Ishikawa (cell line): Measurements from ENCODE around the gene SHISAL1.
A peak's percentile ranks its signal among the peaks of the same experiment; 100 is the strongest.

Experiments used
- CEBPB ChIP-seq: IDR thresholded peaks from 2 replicates; pipeline ENCODE4 v1.6.1; 2012
- CREB1 ChIP-seq: IDR thresholded peaks from 2 replicates; pipeline ENCODE4 v1.6.1; 2012; ENCODE audit warnings: low read depth
- EGR1 ChIP-seq: IDR thresholded peaks from 2 replicates; pipeline ENCODE4 v1.6.1; 2012
- EP300 ChIP-seq: IDR thresholded peaks from 2 replicates; pipeline ENCODE4 v1.6.1; 2012; ENCODE audit warnings: borderline replicate concordance
- FOXM1 ChIP-seq: IDR thresholded peaks from 2 replicates; pipeline ENCODE4 v1.6.1; 2012; ENCODE audit warnings: low read depth, borderline replicate concordance
- NFIC ChIP-seq: IDR thresholded peaks from 2 replicates; pipeline ENCODE4 v1.6.1; 2012
- RAD21 ChIP-seq: IDR thresholded peaks from 2 replicates; pipeline ENCODE4 v1.6.1; 2012; ENCODE audit warnings: low read depth
- TAF1 ChIP-seq: IDR thresholded peaks from 2 replicates; pipeline ENCODE4 v1.6.1; 2012; ENCODE audit warnings: low read depth, mild to moderate bottlenecking
- TCF12 ChIP-seq: IDR thresholded peaks from 2 replicates; pipeline ENCODE4 v1.6.1; 2012; ENCODE audit warnings: low read depth
- TEAD4 ChIP-seq: IDR thresholded peaks from 2 replicates; pipeline ENCODE4 v1.6.1; 2012
- YY1 ChIP-seq: IDR thresholded peaks from 2 replicates; pipeline ENCODE4 v1.6.1; 2012; ENCODE audit warnings: low read depth
- ZBTB7A ChIP-seq: IDR thresholded peaks from 2 replicates; pipeline ENCODE4 v1.6.1; 2012; ENCODE audit warnings: low read depth
- TF ChIP-seq, protein P1 (sequence below): IDR thresholded peaks from 2 replicates; pipeline ENCODE4 v1.6.1; 2012
- TF ChIP-seq, protein P2 (sequence below): IDR thresholded peaks from 2 replicates; pipeline ENCODE4 v1.6.1; 2012
- TF ChIP-seq, protein P3 (sequence below): IDR thresholded peaks from 2 replicates; pipeline ENCODE4 v1.6.1; 2012; ENCODE audit warnings: low read depth, mild to moderate bottlenecking

SHISAL1 gene

DNA sequence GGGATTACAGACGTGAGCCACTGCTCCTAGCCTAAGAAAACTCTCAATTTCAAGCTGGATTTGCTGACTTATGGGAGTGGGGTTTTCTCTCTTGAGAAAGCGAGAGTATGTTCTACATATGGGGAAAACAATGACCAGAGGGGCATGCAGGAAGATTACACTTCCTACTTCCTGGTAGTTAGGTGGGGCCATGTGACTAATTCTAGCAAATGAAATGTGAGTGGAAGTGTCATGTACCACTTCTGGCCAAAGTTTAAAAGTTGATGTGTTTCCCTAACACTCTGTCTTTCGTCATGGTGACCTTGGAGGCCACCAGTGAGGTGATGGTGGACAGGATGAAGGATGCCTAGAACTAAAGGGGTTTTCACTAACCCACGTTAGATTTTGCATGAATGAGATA, 81.5 kb downstream of the SHISAL1 start:
- TF ChIP-seq, protein P1, sequence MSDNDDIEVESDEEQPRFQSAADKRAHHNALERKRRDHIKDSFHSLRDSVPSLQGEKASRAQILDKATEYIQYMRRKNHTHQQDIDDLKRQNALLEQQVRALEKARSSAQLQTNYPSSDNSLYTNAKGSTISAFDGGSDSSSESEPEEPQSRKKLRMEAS: no peak
- TF ChIP-seq, protein P2, sequence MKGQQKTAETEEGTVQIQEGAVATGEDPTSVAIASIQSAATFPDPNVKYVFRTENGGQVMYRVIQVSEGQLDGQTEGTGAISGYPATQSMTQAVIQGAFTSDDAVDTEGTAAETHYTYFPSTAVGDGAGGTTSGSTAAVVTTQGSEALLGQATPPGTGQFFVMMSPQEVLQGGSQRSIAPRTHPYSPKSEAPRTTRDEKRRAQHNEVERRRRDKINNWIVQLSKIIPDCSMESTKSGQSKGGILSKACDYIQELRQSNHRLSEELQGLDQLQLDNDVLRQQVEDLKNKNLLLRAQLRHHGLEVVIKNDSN: peak; percentile 72

DNA sequence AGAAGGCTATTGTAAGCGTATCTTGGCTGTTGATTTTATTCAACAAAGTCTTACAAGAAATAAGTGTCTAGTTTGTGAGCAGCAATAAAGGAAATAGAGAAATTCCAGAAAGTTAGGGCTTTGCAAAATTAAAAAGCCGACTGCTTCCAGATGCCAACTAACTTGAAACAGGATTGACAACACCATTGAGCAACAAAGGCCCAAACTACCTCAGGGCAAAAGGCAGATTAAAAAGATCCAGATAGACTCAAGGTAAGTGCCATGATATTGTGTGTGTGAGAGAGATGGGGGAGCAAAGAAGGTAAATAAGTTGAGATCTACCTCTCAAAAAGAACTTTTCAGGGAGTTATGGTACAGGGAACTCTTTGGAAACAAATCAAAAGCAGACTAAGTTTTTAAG, 82.9 kb downstream of the SHISAL1 start:
- TF ChIP-seq TCF12 (no peak), TEAD4 (no peak), FOXM1 (no peak), EP300 (no peak), YY1 (no peak), CEBPB (no peak), TAF1 (no peak), CREB1 (no peak), ZBTB7A (no peak), NFIC (no peak), EGR1 (no peak), RAD21 (no peak)
- TF ChIP-seq, protein P1: no peak
- TF ChIP-seq, protein P3, sequence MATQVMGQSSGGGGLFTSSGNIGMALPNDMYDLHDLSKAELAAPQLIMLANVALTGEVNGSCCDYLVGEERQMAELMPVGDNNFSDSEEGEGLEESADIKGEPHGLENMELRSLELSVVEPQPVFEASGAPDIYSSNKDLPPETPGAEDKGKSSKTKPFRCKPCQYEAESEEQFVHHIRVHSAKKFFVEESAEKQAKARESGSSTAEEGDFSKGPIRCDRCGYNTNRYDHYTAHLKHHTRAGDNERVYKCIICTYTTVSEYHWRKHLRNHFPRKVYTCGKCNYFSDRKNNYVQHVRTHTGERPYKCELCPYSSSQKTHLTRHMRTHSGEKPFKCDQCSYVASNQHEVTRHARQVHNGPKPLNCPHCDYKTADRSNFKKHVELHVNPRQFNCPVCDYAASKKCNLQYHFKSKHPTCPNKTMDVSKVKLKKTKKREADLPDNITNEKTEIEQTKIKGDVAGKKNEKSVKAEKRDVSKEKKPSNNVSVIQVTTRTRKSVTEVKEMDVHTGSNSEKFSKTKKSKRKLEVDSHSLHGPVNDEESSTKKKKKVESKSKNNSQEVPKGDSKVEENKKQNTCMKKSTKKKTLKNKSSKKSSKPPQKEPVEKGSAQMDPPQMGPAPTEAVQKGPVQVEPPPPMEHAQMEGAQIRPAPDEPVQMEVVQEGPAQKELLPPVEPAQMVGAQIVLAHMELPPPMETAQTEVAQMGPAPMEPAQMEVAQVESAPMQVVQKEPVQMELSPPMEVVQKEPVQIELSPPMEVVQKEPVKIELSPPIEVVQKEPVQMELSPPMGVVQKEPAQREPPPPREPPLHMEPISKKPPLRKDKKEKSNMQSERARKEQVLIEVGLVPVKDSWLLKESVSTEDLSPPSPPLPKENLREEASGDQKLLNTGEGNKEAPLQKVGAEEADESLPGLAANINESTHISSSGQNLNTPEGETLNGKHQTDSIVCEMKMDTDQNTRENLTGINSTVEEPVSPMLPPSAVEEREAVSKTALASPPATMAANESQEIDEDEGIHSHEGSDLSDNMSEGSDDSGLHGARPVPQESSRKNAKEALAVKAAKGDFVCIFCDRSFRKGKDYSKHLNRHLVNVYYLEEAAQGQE: no peak
- TF ChIP-seq, protein P2: no peak

DNA sequence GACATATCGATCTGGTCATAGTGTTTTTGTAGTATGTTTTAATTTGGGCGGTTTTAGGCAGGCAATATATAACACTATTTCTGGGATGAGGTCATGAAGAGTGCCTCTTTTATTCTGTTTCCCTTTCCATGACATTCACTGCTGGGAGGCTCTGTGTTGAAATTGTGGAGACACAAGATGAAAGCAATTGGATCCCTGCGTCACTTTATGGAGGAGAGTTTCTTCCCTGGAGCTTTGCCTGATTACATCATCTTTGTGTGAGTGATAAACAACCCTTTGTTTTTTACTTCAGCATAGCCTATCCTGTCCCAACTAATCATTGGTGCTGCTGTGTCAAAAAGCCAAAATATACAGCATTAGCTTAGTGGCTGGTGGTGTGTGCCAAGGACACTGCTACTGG, 83.4 kb downstream of the SHISAL1 start:
- TF ChIP-seq NFIC (no peak), FOXM1 (no peak), CEBPB (no peak), YY1 (no peak), TCF12 (no peak)

DNA sequence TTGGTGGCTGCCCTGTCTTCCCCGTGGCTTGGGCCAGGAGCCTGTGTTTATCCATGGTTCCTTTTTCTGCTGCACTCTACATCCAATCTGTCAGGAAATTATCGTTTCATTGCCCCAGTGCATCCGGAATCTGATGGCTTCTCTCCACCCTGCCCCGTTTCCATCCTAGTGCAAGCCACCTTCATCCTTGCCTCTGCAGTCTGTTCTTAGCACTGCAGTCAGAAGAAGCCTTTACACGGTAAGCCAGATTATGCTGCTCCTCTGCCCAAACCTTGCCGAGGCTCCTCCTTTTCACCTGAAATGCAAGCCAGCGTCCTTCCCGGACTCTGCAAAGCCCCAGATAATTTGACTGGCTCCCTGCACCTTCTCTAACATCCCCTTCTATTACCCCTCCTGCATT, 86.9 kb downstream of the SHISAL1 start:
- TF ChIP-seq CREB1: no peak

DNA sequence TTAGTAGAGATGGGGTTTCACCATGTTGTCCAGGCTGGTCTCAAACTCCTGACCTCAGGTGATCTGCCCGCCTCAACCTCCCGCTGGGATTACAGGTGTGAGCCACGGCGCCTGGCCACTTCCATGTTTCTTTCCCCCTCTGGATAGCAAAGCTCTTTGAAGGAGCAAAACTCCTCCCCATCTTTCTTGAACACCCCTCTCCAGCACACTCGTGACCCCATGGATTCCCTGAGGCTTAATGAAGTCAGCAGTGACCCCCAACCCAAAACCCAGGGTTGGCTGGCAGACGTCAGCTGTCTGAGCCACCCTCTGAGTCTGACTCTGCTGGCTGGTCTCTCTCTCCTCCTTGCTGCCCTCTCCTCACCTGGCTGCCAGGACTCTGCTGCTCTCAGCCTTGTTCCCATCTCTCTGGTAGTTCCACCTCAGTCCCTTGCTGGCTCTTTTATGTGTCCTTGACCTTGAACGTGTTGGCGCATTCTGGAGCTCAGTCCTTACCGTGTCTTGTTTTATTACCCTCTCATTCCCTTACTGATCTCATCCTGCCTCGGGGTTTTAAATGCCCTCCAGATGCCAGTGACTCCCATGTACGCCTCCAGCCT, 87.6 kb downstream of the SHISAL1 start:
- TF ChIP-seq RAD21 (no peak), TAF1 (no peak), EP300 (no peak), CEBPB (no peak), FOXM1 (no peak), YY1 (no peak), ZBTB7A (no peak), TCF12 (no peak), CREB1 (no peak), TEAD4 (no peak), NFIC (no peak), EGR1 (no peak)
- TF ChIP-seq, protein P1: no peak
- TF ChIP-seq, protein P2: no peak
- TF ChIP-seq, protein P3: no peak

DNA sequence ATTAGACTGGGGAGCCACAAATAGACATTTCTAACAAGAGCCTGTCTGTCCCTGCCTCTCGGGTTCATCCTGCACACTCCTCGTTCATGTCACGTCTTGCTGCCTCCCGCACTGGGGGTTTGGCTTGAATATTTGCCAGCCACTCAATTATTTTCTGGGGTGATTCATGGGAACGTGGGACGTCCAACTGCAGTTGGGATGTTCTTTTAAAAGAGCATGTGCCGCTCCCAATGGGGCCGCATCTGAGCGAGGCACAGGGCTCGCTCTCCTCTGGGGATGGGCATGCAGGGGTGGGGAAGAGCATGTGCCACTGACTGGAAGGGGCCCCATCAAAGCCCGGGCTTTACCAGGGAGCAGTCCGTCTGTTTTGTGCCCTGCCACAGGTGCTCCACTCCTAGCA, 88.6 kb downstream of the SHISAL1 start:
- TF ChIP-seq YY1 (no peak), EP300 (no peak), CEBPB (no peak), FOXM1 (no peak), ZBTB7A (no peak), RAD21 (no peak), NFIC (no peak), TAF1 (no peak), EGR1 (no peak), CREB1 (no peak), TCF12 (no peak), TEAD4 (no peak)
- TF ChIP-seq, protein P3: no peak
- TF ChIP-seq, protein P1: no peak
- TF ChIP-seq, protein P2: no peak
